NK-92 (cell line): Measurements from ENCODE around the gene ARL4D.
"Not testable (repeated sequence)": the region's sequence is repeated elsewhere in the genome, so short reads cannot be mapped to it uniquely, and the experiment has no call there.

Experiments used
- DNase-seq: peaks from one replicate; lab custom pipeline; 2025; ENCODE audit not compliant: unreplicated experiment; lab: John Stamatoyannopoulos, UW

Gene ARL4D

GRCh38 chr17:43368740-43369506, 29.9 kb upstream of the ARL4D start:
- DNase-seq = no peak

- no peak for DNase-seq
Measured at GRCh38 chr17:43369986-43370385, 28.8 kb upstream of the ARL4D start.

GRCh38 chr17:43371227-43371821, 27.5 kb upstream of the ARL4D start:
- DNase-seq = no peak

GRCh38 chr17:43372273-43372911, 26.4 kb upstream of the ARL4D start:
- no peak for DNase-seq

- no peak for DNase-seq
Measured at GRCh38 chr17:43373356-43373755, 25.4 kb upstream of the ARL4D start.

GRCh38 chr17:43375915-43376314, 22.9 kb upstream of the ARL4D start:
- not testable (repeated sequence) for DNase-seq

GRCh38 chr17:43377056-43377810, 21.6 kb upstream of the ARL4D start:
- no peak for DNase-seq

- DNase-seq = no peak
Measured at GRCh38 chr17:43378766-43379165, 20.0 kb upstream of the ARL4D start.

- DNase-seq = no peak
Measured at GRCh38 chr17:43380307-43380706, 18.5 kb upstream of the ARL4D start.

- no peak for DNase-seq
Measured at GRCh38 chr17:43381204-43381603, 17.6 kb upstream of the ARL4D start.

- no peak for DNase-seq
Measured at GRCh38 chr17:43381621-43382020, 17.2 kb upstream of the ARL4D start.

GRCh38 chr17:43382776-43383175, 16.0 kb upstream of the ARL4D start:
- no peak for DNase-seq

GRCh38 chr17:43383372-43383771, 15.4 kb upstream of the ARL4D start:
- no peak for DNase-seq

GRCh38 chr17:43383826-43384475, 14.8 kb upstream of the ARL4D start:
- no peak for DNase-seq

- no peak for DNase-seq
Measured at GRCh38 chr17:43384476-43384862, 14.3 kb upstream of the ARL4D start.

GRCh38 chr17:43385046-43385831, 13.6 kb upstream of the ARL4D start:
- no peak for DNase-seq

- DNase-seq = peak; percentile 25
Measured at GRCh38 chr17:43388359-43389045, 10.3 kb upstream of the ARL4D start.

- no peak for DNase-seq
Measured at GRCh38 chr17:43389046-43389947, 9.5 kb upstream of the ARL4D start.

- no peak for DNase-seq
Measured at GRCh38 chr17:43392397-43392796, 6.4 kb upstream of the ARL4D start.
